IMR-90 (cell line): ENCODE results near the gene PPIH. TPM values are rescaled to one million over a fixed set of nuclear protein-coding genes. Genes with fewer than 3 reads are reported as not detected.

Source experiments
- ATAC-seq: fragments of 200-7000 bp; cut with Tn5 transposase; 2 replicates; pipeline ENCODE4 v1.9.1; 2020; ENCODE audit warnings: low read depth, mild to moderate bottlenecking, moderate library complexity
- BruUV-seq: library from RNA; stranded (reverse); fragments of 400-500 nt; replicated peaks from 2 replicates; lab custom pipeline; 2021; lab: Mats Ljungman, UMichigan
- CTCF ChIA-PET: fragments of 300-600 bp; formaldehyde crosslinking; extraction: SDS; loops from one replicate; lab custom pipeline; 2021; ENCODE audit warnings: antibody characterized with exemption; lab: Yijun Ruan, JAX
- POLR2A ChIA-PET: fragments of 300-600 bp; sonication (Branson Sonifier 250); formaldehyde crosslinking; loops from one replicate; lab custom pipeline; 2022; ENCODE audit warnings: antibody characterized with exemption; ENCODE audit not compliant: unreplicated experiment; lab: Charles Lee
- DNase-seq: peaks from one replicate; pipeline ENCODE4 v3.0.0; 2013
- H2AFZ ChIP-seq: replicated peaks from 2 replicates; pipeline ENCODE3; 2013; ENCODE audit warnings: low read length, mild to moderate bottlenecking; ENCODE audit not compliant: poor library complexity
- H2AK5ac ChIP-seq: 2 replicates; pipeline ENCODE4 v1.6.1; 2013; ENCODE audit warnings: low read depth, low read length, inconsistent platforms
- H2AK9ac ChIP-seq: replicated peaks from 2 replicates; pipeline ENCODE3; 2013; ENCODE audit warnings: mild to moderate bottlenecking, low read depth, low read length, moderate library complexity; ENCODE audit not compliant: poor library complexity
- H2BK120ac ChIP-seq: 2 replicates; pipeline ENCODE4 v1.6.1; 2013; ENCODE audit warnings: low read depth, low read length, inconsistent platforms
- H2BK15ac ChIP-seq: 3 replicates; pipeline ENCODE4 v1.6.1; 2013; ENCODE audit warnings: low read depth, low read length, inconsistent platforms
- H2BK20ac ChIP-seq: 2 replicates; pipeline ENCODE4 v1.6.1; 2013; ENCODE audit warnings: low read depth, mild to moderate bottlenecking, inconsistent platforms, low read length, moderate library complexity
- H2BK5ac ChIP-seq: 2 replicates; pipeline ENCODE4 v1.6.1; 2013; ENCODE audit warnings: mild to moderate bottlenecking, low read depth, low read length, inconsistent platforms; ENCODE audit not compliant: poor library complexity, severe bottlenecking
- H3K14ac ChIP-seq: replicated peaks from 2 replicates; pipeline ENCODE4 v1.6.1; 2013; ENCODE audit warnings: low read depth, low read length, inconsistent platforms
- H3K18ac ChIP-seq: 2 replicates; pipeline ENCODE4 v1.6.1; 2013; ENCODE audit warnings: low read depth, low read length, control low read depth
- H3K23ac ChIP-seq: 2 replicates; pipeline ENCODE4 v1.6.1; 2013; ENCODE audit warnings: low read depth, low read length, inconsistent platforms
- H3K27ac ChIP-seq: 2 replicates; pipeline ENCODE4 v1.5.1; 2013; ENCODE audit warnings: mild to moderate bottlenecking, control low read depth, low read length; ENCODE audit not compliant: insufficient read depth
- H3K27me3 ChIP-seq: 2 replicates; pipeline ENCODE4 v1.6.1; 2013; ENCODE audit warnings: low read length; ENCODE audit not compliant: control insufficient read depth, insufficient read depth
- H3K36me3 ChIP-seq: 2 replicates; pipeline ENCODE4 v1.6.1; 2013; ENCODE audit warnings: low read length, mixed read lengths; ENCODE audit not compliant: control insufficient read depth, insufficient read depth
- H3K4ac ChIP-seq: 2 replicates; pipeline ENCODE4 v1.6.1; 2013; ENCODE audit warnings: low read depth, low read length, inconsistent platforms
- H3K4me1 ChIP-seq: 2 replicates; pipeline ENCODE4 v1.6.1; 2013; ENCODE audit warnings: low read length, mixed read lengths; ENCODE audit not compliant: control insufficient read depth, insufficient read depth
- H3K4me2 ChIP-seq: 2 replicates; pipeline ENCODE4 v1.6.1; 2013; ENCODE audit warnings: low read depth, mild to moderate bottlenecking, control low read depth, low read length, moderate library complexity
- H3K4me3 ChIP-seq: 2 replicates; pipeline ENCODE4 v1.5.1; 2013; ENCODE audit warnings: low read depth, mild to moderate bottlenecking, control low read depth, low read length, moderate library complexity; ENCODE audit not compliant: insufficient read depth
- H3K56ac ChIP-seq: 2 replicates; pipeline ENCODE4 v1.6.1; 2013; ENCODE audit warnings: low read length, inconsistent platforms; ENCODE audit not compliant: insufficient read depth; ENCODE audit errors: extremely low read depth
- H3K79me1 ChIP-seq, 2 experiments: 2 replicates each; pipeline ENCODE4 v1.6.1; 2013; ENCODE audit warnings: low read length in 2 of 2, inconsistent platforms in 1 of 2, low read depth in 1 of 2
- H3K9ac ChIP-seq: 2 replicates; pipeline ENCODE4 v1.6.1; 2013; ENCODE audit warnings: low read depth, low read length, control low read depth
- H3K9me1 ChIP-seq: 2 replicates; pipeline ENCODE4 v1.6.1; 2013; ENCODE audit warnings: low read length, inconsistent platforms; ENCODE audit not compliant: insufficient read depth
- H3K9me3 ChIP-seq: 2 replicates; pipeline ENCODE4 v1.6.1; 2013; ENCODE audit warnings: low read length; ENCODE audit not compliant: control insufficient read depth, insufficient read depth
- H4K20me1 ChIP-seq: 2 replicates; pipeline ENCODE4 v1.6.1; 2013; ENCODE audit warnings: low read length, inconsistent platforms; ENCODE audit not compliant: insufficient read depth
- H4K5ac ChIP-seq: 2 replicates; pipeline ENCODE4 v1.6.1; 2013; ENCODE audit warnings: mild to moderate bottlenecking, low read depth, low read length, control low read depth
- H4K8ac ChIP-seq, 2 experiments: 2 replicates each; pipeline ENCODE4 v1.6.1; 2013; ENCODE audit warnings: low read depth in 2 of 2, low read length in 2 of 2, control low read depth in 1 of 2, inconsistent platforms in 1 of 2
- H4K91ac ChIP-seq: 2 replicates; pipeline ENCODE4 v1.6.1; 2013; ENCODE audit warnings: low read depth, low read length, inconsistent platforms; ENCODE audit not compliant: insufficient read depth
- BHLHE40 ChIP-seq: fragments of 150-350 bp; IDR thresholded peaks from 2 replicates; pipeline ENCODE4 v1.6.1; 2016; ENCODE audit warnings: mild to moderate bottlenecking, low read depth, low read length
- CEBPB ChIP-seq: IDR thresholded peaks from 2 replicates; pipeline ENCODE4 v1.6.1; 2012; ENCODE audit warnings: low read depth, low read length, improper control_type of control experiment
- CHD1 ChIP-seq: IDR thresholded peaks from 2 replicates; pipeline ENCODE4 v1.6.1; 2012; ENCODE audit warnings: low read depth, low read length, improper control_type of control experiment
- FOS ChIP-seq: fragments of 150-350 bp; IDR thresholded peaks from 2 replicates; pipeline ENCODE4 v1.6.1; 2016; ENCODE audit warnings: low read depth, low read length
- MAFK ChIP-seq: IDR thresholded peaks from 2 replicates; pipeline ENCODE4 v1.6.1; 2012; ENCODE audit warnings: low read depth, low read length, improper control_type of control experiment
- MAZ ChIP-seq: IDR thresholded peaks from 2 replicates; pipeline ENCODE4 v1.6.1; 2012; ENCODE audit warnings: low read depth, mild to moderate bottlenecking, low read length, improper control_type of control experiment, moderate library complexity, borderline replicate concordance
- MXI1 ChIP-seq: IDR thresholded peaks from 2 replicates; pipeline ENCODE4 v1.6.1; 2012; ENCODE audit warnings: low read depth, mild to moderate bottlenecking, low read length, moderate library complexity, borderline replicate concordance
- NFE2L2 ChIP-seq: fragments of 150-350 bp; IDR thresholded peaks from 2 replicates; pipeline ENCODE4 v1.6.1; 2016; ENCODE audit warnings: low read depth, mild to moderate bottlenecking, low read length
- POLR2A ChIP-seq: IDR thresholded peaks from 2 replicates; pipeline ENCODE4 v1.6.1; 2012; ENCODE audit warnings: mild to moderate bottlenecking, low read depth, low read length
- RAD21 ChIP-seq: IDR thresholded peaks from 2 replicates; pipeline ENCODE4 v1.6.1; 2012; ENCODE audit warnings: low read length, improper control_type of control experiment
- RCOR1 ChIP-seq: IDR thresholded peaks from 2 replicates; pipeline ENCODE4 v1.6.1; 2012; ENCODE audit warnings: mild to moderate bottlenecking, low read length, improper control_type of control experiment; ENCODE audit not compliant: insufficient replicate concordance
- RFX5 ChIP-seq: IDR thresholded peaks from 2 replicates; pipeline ENCODE4 v1.8.0; 2012; ENCODE audit warnings: low read depth, mild to moderate bottlenecking, low read length, moderate library complexity
- WGBS, 2 experiments: methylation state at CpG; one replicate each; pipeline versions ENCODE4 v1.1.5 to v1.1.7; 2013; ENCODE audit warnings: missing lambda C conversion rate in 2 of 2; ENCODE audit not compliant: insufficient read length in 1 of 2; ENCODE audit errors: extremely low coverage in 2 of 2; 5-methylcytosine and 5-hydroxymethylcytosine counted together
- dilution Hi-C: fragments of 300-500 bp; cut with HindIII; formaldehyde crosslinking; loops from one replicate; pipeline ENCODE4 v1.14.3; 2018; ENCODE audit warnings: low sequenced_read_pairs; ENCODE audit not compliant: unreplicated experiment
- in situ Hi-C: fragments of 300-500 bp; cut with MboI; formaldehyde crosslinking; loops from 3 replicates; pipeline ENCODE4 v1.14.3; 2019; ENCODE audit warnings: low sequenced_read_pairs, inconsistent platforms, mixed read lengths
- intact Hi-C: fragments of 100-400 bp; cut with micrococcal nuclease; formaldehyde crosslinking; loops from 2 replicates; pipeline ENCODE4 v1.10.0; 2022
- polyA plus RNA-seq, 3 experiments: library from polyadenylated mRNA; depleted of rRNA; stranded (reverse); fragments of >200 nt; gene quantifications; 2 replicates each; pipeline ENCODE4 v1.2.3, GENCODE V29; 2012; ENCODE audit warnings: low replicate concordance in 1 of 3
- total RNA-seq: library from RNA; depleted of rRNA; stranded (reverse); fragments of >200 nt; gene quantifications from 2 replicates; pipeline ENCODE4 v1.2.3, GENCODE V29; 2012
- TF ChIP-seq, protein P1 (sequence below): fragments of 150-350 bp; IDR thresholded peaks from 2 replicates; pipeline ENCODE4 v1.6.1; 2017; ENCODE audit warnings: mild to moderate bottlenecking, antibody characterized with exemption, low read length, low read depth
- TF ChIP-seq, protein P2 (sequence below): fragments of 150-350 bp; IDR thresholded peaks from 2 replicates; pipeline ENCODE4 v1.6.1; 2016; ENCODE audit warnings: low read depth, mild to moderate bottlenecking, low read length, moderate library complexity, borderline replicate concordance
- TF ChIP-seq, protein P3 (sequence below): conservative IDR thresholded peaks from 2 replicates; pipeline ENCODE4 v1.5.1; 2012; ENCODE audit warnings: mild to moderate bottlenecking, low read depth, low read length, improper control_type of control experiment

The PPIH gene
- total and polyA plus RNA-seq, 2 of the 4 experiments (the other 2 are of a cell fraction), result 22.4 to 52.1 TPM

DNA sequence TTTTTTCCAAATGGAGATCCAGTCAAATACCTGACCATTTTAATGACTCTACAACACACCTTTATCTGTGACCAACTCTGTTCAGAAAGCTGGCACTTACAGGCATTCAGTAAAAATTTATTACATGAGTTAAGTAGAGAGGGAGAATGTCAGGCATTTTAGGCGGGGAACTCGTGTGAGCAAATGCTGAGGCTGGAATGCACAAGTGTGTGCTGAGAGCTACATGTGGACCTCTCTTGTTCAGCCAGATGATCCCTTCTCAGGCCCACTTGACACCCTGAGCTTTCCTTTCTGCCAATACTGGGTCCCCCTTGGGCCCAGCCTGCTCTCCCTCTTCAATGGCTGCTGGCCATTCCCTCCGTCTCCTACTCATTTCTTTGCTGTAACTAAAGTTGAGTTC is 11.7 kb downstream of the PPIH start:
- ATAC-seq (no peak), DNase-seq (no peak)
- no peak overlapping the region for H3K23ac ChIP-seq
- no peak overlapping the region for H3K14ac ChIP-seq
- no peak for TF ChIP-seq RCOR1
- TF ChIP-seq, protein P1, sequence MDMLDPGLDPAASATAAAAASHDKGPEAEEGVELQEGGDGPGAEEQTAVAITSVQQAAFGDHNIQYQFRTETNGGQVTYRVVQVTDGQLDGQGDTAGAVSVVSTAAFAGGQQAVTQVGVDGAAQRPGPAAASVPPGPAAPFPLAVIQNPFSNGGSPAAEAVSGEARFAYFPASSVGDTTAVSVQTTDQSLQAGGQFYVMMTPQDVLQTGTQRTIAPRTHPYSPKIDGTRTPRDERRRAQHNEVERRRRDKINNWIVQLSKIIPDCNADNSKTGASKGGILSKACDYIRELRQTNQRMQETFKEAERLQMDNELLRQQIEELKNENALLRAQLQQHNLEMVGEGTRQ, result no peak
- no peak for TF ChIP-seq FOS
- no peak for TF ChIP-seq NFE2L2
- no peak for TF ChIP-seq POLR2A
- no peak for TF ChIP-seq RAD21
- no peak for TF ChIP-seq CHD1
- no peak for TF ChIP-seq CEBPB
- TF ChIP-seq, protein P2, sequence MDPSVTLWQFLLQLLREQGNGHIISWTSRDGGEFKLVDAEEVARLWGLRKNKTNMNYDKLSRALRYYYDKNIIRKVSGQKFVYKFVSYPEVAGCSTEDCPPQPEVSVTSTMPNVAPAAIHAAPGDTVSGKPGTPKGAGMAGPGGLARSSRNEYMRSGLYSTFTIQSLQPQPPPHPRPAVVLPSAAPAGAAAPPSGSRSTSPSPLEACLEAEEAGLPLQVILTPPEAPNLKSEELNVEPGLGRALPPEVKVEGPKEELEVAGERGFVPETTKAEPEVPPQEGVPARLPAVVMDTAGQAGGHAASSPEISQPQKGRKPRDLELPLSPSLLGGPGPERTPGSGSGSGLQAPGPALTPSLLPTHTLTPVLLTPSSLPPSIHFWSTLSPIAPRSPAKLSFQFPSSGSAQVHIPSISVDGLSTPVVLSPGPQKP, result no peak
- no peak for TF ChIP-seq MAZ
- TF ChIP-seq BHLHE40, result no peak
- no peak for TF ChIP-seq RFX5
- TF ChIP-seq, protein P3, sequence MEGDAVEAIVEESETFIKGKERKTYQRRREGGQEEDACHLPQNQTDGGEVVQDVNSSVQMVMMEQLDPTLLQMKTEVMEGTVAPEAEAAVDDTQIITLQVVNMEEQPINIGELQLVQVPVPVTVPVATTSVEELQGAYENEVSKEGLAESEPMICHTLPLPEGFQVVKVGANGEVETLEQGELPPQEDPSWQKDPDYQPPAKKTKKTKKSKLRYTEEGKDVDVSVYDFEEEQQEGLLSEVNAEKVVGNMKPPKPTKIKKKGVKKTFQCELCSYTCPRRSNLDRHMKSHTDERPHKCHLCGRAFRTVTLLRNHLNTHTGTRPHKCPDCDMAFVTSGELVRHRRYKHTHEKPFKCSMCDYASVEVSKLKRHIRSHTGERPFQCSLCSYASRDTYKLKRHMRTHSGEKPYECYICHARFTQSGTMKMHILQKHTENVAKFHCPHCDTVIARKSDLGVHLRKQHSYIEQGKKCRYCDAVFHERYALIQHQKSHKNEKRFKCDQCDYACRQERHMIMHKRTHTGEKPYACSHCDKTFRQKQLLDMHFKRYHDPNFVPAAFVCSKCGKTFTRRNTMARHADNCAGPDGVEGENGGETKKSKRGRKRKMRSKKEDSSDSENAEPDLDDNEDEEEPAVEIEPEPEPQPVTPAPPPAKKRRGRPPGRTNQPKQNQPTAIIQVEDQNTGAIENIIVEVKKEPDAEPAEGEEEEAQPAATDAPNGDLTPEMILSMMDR, result no peak
- no peak for TF ChIP-seq MAFK
- TF ChIP-seq MXI1, result no peak
- in situ Hi-C loops (no loop called here), dilution Hi-C loops (no loop called here), intact Hi-C loops (no loop called here)
- ChIA-PET POLR2A (interaction anchor here (0.7 to 1.2 kb wide), 2 partner anchors 12 to 516 kb away, joined by 4 to 13 read pairs; partner anchors contain the start of gene YBX1), CTCF (interaction anchor here (0.6 kb wide), 1 partner anchor 10 kb away, joined by 3 read pairs; no protein-coding TSS in a partner anchor)
- no peaks in the 10 kb centered on the region for H4K20me1 ChIP-seq
- H2BK15ac ChIP-seq, result no peak overlapping the region
- no peaks in the 10 kb centered on the region for H3K27me3 ChIP-seq
- peaks cover 20% of the 10 kb centered on the region for H3K36me3 ChIP-seq
- H3K56ac ChIP-seq, result no peak overlapping the region
- H2BK120ac ChIP-seq, result no peak overlapping the region
- no peak overlapping the region for H2AFZ ChIP-seq
- no peak overlapping the region for H3K9ac ChIP-seq
- no peak overlapping the region for H3K27ac ChIP-seq
- no peaks in the 10 kb centered on the region for H3K4me1 ChIP-seq
- no peak overlapping the region for H2BK5ac ChIP-seq
- no peak overlapping the region for H4K5ac ChIP-seq
- no peak overlapping the region for H3K4ac ChIP-seq
- H2AK5ac ChIP-seq, result no peak overlapping the region
- H3K18ac ChIP-seq, result no peak overlapping the region
- WGBS, 2 experiments, result 100% methylated on average over 1 of the region's 3 CpGs; no CpG with 5 or more reads in 1 of the 2 experiments
- no peak overlapping the region for H2AK9ac ChIP-seq
- no peak overlapping the region for H2BK20ac ChIP-seq
- H3K4me2 ChIP-seq, result no peak overlapping the region
- H3K9me3 ChIP-seq, result no peaks in the 10 kb centered on the region
- no peak overlapping the region for H3K4me3 ChIP-seq
- H3K9me1 ChIP-seq, result no peaks in the 10 kb centered on the region
- no TSS peak for BruUV-seq
- H3K79me1 ChIP-seq, result no peaks in the 10 kb centered on the region
- H4K8ac ChIP-seq, result no peak overlapping the region
- no peak overlapping the region for H4K91ac ChIP-seq
